SK-N-SH treated with all-trans-retinoic acid at 6 μM for 48 hours (cell line): ENCODE measurements around the gene TMEM94.
"Not testable (repeated sequence)": the region's sequence is repeated elsewhere in the genome, so short reads cannot be mapped to it uniquely, and the experiment has no call there.

Experiments used
- ATAC-seq: fragments of 200-7000 bp; cut with Tn5 transposase; 3 replicates; pipeline ENCODE4 v1.9.1; 2020; ENCODE audit warnings: mild to moderate bottlenecking, moderate library complexity
- ARNTL ChIP-seq: fragments of 450-650 bp; formaldehyde crosslinking; IDR thresholded peaks from 2 replicates; pipeline ENCODE4 v1.5.0; 2020; ENCODE audit warnings: low read depth, mild to moderate bottlenecking, moderate library complexity, borderline replicate concordance
- BACH2 ChIP-seq: fragments of 250-450 bp; sonication (Bioruptor Pico); IDR thresholded peaks from 2 replicates; pipeline ENCODE4 v1.9.0; 2021; ENCODE audit warnings: mild to moderate bottlenecking, borderline replicate concordance
- CSDC2 ChIP-seq: fragments of 250-450 bp; sonication (Bioruptor Pico); IDR thresholded peaks from 2 replicates; pipeline ENCODE4 v1.5.0; 2020; ENCODE audit warnings: mild to moderate bottlenecking, moderate library complexity
- ESRRG ChIP-seq: fragments of 250-450 bp; sonication (Bioruptor Pico); IDR thresholded peaks from 2 replicates; pipeline ENCODE4 v1.6.1; 2021; ENCODE audit warnings: mild to moderate bottlenecking
- GLIS3 ChIP-seq: fragments of 250-450 bp; sonication (Bioruptor Pico); IDR thresholded peaks from 2 replicates; pipeline ENCODE4 v1.5.0; 2020; ENCODE audit warnings: mild to moderate bottlenecking, moderate library complexity
- ISL1 ChIP-seq: fragments of 250-450 bp; sonication (Bioruptor Pico); IDR thresholded peaks from 2 replicates; pipeline ENCODE4 v2.1.2; 2022; ENCODE audit warnings: mild to moderate bottlenecking, moderate library complexity
- OSR1 ChIP-seq: fragments of 250-450 bp; sonication (Bioruptor Pico); IDR thresholded peaks from 2 replicates; pipeline ENCODE4 v1.8.0; 2022; ENCODE audit warnings: moderate library complexity, mild to moderate bottlenecking, inconsistent platforms
- RARB ChIP-seq: fragments of 250-450 bp; sonication (Bioruptor Pico); IDR thresholded peaks from 2 replicates; pipeline ENCODE4 v1.8.0; 2021; ENCODE audit warnings: mild to moderate bottlenecking, moderate library complexity
- TCF4 ChIP-seq: fragments of 250-450 bp; sonication (Bioruptor Pico); IDR thresholded peaks from 2 replicates; pipeline ENCODE4 v1.8.0; 2021; ENCODE audit warnings: mild to moderate bottlenecking, moderate library complexity, borderline replicate concordance
- TOX ChIP-seq: fragments of 250-450 bp; sonication (Bioruptor Pico); IDR thresholded peaks from 2 replicates; pipeline ENCODE4 v1.8.0; 2021; ENCODE audit warnings: mild to moderate bottlenecking, moderate library complexity, borderline replicate concordance
- ZFP3 ChIP-seq: fragments of 250-450 bp; sonication (Bioruptor Pico); IDR thresholded peaks from 2 replicates; pipeline ENCODE4 v1.5.0; 2020; ENCODE audit warnings: mild to moderate bottlenecking, moderate library complexity
- ZNF565 ChIP-seq: fragments of 450-650 bp; formaldehyde crosslinking; conservative IDR thresholded peaks from 2 replicates; pipeline ENCODE4 v1.5.0; 2020; ENCODE audit warnings: low read depth, mild to moderate bottlenecking, moderate library complexity
- ZNF70 ChIP-seq: fragments of 450-650 bp; formaldehyde crosslinking; IDR thresholded peaks from 2 replicates; pipeline ENCODE4 v1.5.0; 2020; ENCODE audit warnings: mild to moderate bottlenecking, moderate library complexity
- ZNF8 ChIP-seq: fragments of 450-650 bp; formaldehyde crosslinking; IDR thresholded peaks from 2 replicates; pipeline ENCODE4 v1.5.0; 2020; ENCODE audit warnings: mild to moderate bottlenecking, moderate library complexity
- TF ChIP-seq, protein P1 (sequence below): fragments of 250-450 bp; sonication (Bioruptor Pico); IDR thresholded peaks from 2 replicates; pipeline ENCODE4 v1.5.0; 2020; ENCODE audit warnings: mild to moderate bottlenecking, moderate library complexity
- TF ChIP-seq, protein P2 (sequence below): fragments of 250-450 bp; sonication (Bioruptor Pico); IDR thresholded peaks from 2 replicates; pipeline ENCODE4 v1.8.0; 2020; ENCODE audit warnings: mild to moderate bottlenecking, moderate library complexity, borderline replicate concordance
- TF ChIP-seq, protein P3 (sequence below): fragments of 250-450 bp; sonication (Bioruptor Pico); IDR thresholded peaks from 2 replicates; pipeline ENCODE4 v1.5.1; 2021; ENCODE audit warnings: mild to moderate bottlenecking, moderate library complexity

Gene TMEM94

DNA sequence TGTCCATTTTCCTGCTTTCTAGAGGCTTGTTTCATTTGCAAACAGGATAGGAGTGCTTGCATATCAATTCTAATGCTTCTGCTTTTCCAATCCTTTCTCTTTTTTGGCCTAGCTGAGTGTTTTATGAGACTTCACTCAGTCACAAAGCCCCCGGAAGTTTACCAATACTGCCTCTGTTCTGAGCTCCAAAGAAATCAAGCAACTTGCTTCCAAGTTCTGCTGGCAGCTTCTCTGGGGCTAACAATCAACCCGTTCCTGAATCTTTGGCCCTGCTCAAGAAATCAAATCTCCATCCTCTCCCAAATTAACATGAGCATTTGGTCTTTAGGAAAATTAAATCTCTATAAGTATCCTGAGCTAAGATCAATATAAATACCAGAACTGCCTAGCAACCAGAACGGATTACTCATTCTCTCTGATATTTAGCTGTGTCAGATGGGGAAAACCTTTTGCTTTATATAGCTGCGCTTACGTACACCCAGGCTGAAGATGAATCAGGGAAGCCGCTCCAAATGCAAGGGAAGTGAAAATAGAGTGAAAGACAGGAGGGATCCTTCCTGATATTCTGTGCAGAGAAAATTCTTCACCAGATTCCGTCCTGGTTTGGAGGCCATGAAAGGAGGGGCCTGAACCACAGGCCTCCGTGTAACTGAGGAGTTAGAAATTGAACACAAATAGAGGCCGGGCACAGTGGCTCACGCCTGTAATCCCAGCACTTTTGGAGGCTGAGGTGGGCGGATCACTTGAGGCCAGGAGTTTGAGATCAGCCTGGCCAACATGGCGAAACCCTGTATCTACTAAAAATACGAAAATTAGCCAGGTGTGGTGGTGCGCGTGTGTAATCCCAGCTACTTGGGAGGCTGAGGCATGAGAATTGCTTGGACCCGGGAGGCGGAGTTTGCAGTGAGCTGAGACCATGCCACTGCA is 27.6 kb upstream of the TMEM94 start (continued):
- TF ChIP-seq, protein P1, sequence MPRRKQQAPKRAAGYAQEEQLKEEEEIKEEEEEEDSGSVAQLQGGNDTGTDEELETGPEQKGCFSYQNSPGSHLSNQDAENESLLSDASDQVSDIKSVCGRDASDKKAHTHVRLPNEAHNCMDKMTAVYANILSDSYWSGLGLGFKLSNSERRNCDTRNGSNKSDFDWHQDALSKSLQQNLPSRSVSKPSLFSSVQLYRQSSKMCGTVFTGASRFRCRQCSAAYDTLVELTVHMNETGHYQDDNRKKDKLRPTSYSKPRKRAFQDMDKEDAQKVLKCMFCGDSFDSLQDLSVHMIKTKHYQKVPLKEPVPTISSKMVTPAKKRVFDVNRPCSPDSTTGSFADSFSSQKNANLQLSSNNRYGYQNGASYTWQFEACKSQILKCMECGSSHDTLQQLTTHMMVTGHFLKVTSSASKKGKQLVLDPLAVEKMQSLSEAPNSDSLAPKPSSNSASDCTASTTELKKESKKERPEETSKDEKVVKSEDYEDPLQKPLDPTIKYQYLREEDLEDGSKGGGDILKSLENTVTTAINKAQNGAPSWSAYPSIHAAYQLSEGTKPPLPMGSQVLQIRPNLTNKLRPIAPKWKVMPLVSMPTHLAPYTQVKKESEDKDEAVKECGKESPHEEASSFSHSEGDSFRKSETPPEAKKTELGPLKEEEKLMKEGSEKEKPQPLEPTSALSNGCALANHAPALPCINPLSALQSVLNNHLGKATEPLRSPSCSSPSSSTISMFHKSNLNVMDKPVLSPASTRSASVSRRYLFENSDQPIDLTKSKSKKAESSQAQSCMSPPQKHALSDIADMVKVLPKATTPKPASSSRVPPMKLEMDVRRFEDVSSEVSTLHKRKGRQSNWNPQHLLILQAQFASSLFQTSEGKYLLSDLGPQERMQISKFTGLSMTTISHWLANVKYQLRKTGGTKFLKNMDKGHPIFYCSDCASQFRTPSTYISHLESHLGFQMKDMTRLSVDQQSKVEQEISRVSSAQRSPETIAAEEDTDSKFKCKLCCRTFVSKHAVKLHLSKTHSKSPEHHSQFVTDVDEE (CRISPR knock-in tag) = no peak
- no peak for TF ChIP-seq ISL1 (CRISPR knock-in tag)
- TF ChIP-seq BACH2 = no peak
- no peak for TF ChIP-seq GLIS3 (CRISPR knock-in tag)
- no peak for TF ChIP-seq TOX (CRISPR knock-in tag)
- no peak; the same call in 1 of the 2 replicates for TF ChIP-seq RARB (CRISPR knock-in tag)
- no peak for TF ChIP-seq OSR1 (CRISPR knock-in tag)
- TF ChIP-seq CSDC2 (CRISPR knock-in tag) = no peak
- TF ChIP-seq TCF4 (CRISPR knock-in tag) = no peak
- TF ChIP-seq ARNTL = no peak
- TF ChIP-seq ZNF565 (CRISPR knock-in tag) = no peak
- TF ChIP-seq, protein P2, sequence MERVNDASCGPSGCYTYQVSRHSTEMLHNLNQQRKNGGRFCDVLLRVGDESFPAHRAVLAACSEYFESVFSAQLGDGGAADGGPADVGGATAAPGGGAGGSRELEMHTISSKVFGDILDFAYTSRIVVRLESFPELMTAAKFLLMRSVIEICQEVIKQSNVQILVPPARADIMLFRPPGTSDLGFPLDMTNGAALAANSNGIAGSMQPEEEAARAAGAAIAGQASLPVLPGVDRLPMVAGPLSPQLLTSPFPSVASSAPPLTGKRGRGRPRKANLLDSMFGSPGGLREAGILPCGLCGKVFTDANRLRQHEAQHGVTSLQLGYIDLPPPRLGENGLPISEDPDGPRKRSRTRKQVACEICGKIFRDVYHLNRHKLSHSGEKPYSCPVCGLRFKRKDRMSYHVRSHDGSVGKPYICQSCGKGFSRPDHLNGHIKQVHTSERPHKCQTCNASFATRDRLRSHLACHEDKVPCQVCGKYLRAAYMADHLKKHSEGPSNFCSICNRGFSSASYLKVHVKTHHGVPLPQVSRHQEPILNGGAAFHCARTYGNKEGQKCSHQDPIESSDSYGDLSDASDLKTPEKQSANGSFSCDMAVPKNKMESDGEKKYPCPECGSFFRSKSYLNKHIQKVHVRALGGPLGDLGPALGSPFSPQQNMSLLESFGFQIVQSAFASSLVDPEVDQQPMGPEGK (CRISPR knock-in tag) = no peak

DNA sequence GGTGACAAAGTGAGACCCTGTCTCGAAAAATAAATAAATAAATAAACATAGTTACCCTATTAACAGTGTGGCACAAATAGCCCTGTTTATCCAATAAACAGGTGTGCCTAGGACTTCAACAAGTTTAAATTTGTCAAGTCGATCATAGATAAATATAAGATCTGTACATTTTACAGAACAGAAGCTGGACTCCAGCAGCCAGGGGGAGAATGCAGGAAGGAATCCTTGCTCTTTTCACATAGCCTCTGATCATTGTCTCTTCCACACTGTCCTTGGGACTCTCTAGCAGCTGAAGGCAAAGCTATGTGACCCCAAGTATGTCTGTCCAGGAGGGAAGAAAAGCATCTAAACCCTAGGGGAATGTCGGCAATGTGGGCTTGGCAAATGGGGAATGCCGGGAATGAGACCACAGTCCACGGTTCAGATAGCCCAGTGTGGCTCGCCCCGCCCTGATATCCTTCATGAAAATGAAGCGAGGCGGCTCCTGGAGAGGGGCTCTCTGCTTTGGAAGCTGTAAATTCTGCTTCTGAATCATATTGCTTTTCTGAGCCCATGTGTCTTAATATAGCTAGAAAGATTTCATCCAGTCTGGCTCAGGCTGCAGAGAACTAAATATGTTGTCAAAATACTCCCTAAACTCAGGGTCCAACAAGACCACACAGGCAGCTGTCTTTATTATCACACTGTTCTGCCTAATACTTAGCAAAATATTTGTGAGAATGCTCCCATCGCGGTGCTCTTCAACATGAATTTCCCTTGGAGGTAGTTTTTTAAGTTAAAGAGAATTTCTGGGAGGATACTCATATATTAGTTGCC is 26.1 kb upstream of the TMEM94 start:
- ATAC-seq = peak; percentile 51
- TF ChIP-seq ZFP3 (CRISPR knock-in tag) (no peak), ESRRG (CRISPR knock-in tag) (no peak), ZNF8 (CRISPR knock-in tag) (no peak)
- TF ChIP-seq, protein P3, sequence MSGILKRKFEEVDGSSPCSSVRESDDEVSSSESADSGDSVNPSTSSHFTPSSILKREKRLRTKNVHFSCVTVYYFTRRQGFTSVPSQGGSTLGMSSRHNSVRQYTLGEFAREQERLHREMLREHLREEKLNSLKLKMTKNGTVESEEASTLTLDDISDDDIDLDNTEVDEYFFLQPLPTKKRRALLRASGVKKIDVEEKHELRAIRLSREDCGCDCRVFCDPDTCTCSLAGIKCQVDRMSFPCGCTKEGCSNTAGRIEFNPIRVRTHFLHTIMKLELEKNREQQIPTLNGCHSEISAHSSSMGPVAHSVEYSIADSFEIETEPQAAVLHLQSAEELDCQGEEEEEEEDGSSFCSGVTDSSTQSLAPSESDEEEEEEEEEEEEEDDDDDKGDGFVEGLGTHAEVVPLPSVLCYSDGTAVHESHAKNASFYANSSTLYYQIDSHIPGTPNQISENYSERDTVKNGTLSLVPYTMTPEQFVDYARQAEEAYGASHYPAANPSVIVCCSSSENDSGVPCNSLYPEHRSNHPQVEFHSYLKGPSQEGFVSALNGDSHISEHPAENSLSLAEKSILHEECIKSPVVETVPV (CRISPR knock-in tag) = no peak

DNA sequence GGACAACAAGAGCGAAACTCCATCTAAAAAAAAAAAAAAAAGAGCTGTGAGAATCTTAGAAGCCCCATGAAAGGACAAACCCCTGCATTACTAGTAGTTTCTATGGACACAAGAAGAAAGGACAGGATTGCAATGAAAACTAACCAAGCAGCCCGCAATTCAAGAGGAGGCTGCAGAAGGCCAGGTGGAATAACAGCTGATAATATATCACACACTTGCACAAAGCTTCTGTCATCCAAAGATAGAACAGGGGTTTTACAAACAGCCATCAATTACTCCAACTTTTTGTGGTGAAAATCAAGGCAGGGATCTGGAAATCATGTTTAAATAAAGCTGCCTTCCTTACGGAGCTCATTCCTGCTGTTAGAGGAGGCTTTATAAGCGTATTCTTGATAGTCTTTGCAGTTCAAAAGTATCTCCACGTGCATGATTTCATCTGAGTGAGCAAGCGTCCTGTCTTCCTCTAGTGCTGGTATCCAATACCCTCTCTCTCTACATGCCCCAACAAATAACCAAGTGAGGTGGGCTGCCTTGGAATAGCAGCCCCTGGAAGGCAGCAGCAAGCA is 23.1 kb upstream of the TMEM94 start:
- TF ChIP-seq ZFP3 (CRISPR knock-in tag) (no peak), TOX (CRISPR knock-in tag) (no peak), CSDC2 (CRISPR knock-in tag) (no peak), GLIS3 (CRISPR knock-in tag) (no peak), ZNF8 (CRISPR knock-in tag) (no peak), ISL1 (CRISPR knock-in tag) (no peak), ZNF70 (CRISPR knock-in tag) (no peak), TCF4 (CRISPR knock-in tag) (no peak), ESRRG (CRISPR knock-in tag) (no peak), OSR1 (CRISPR knock-in tag) (no peak)
- TF ChIP-seq, protein P1 (CRISPR knock-in tag) = no peak
- TF ChIP-seq, protein P2 (CRISPR knock-in tag) = no peak
- ATAC-seq = no peak

DNA sequence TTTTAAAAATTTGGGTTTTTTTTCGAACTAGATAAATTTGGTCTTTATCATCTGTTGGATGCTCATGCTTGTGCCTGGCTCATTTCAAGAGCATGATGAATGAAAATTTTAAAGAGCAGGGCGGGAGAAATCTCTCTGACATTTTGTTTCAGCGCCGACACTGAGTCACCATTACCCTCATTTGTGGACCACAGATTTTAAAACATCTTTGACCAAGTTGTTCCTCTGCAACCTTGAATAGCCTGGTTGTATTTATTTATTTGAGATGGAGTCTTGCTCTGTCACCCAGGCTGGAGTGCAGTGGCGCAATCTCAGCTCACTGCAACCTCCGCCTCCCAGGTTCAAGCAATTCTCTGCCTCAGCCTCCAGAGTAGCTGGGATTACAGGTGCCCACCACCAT is 22.0 kb upstream of the TMEM94 start:
- not testable (repeated sequence) for ATAC-seq

DNA sequence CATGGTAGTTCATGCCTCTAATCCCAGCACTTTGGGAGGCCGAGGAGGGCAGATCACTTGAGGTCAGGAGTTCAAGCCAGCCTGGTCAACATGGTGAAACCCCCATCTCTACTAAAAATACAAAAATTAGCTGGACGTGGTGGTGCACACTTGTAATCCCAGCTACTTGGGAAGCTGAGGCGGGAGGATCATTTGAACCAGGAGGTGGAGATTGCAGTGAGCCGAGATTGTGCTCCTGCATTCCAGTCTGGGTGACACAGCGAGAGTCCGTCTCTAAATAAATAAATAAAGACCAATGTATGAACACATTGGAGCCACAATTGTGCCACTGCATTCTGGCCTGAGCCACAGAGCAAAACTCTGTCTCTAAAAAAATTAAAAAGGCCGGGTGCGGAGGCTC is 19.0 kb upstream of the TMEM94 start:
- ATAC-seq = not testable (repeated sequence)
